ENCODE data around the gene SLC43A1. TPM values are rescaled to one million over a fixed set of nuclear protein-coding genes. Genes with fewer than 3 reads are reported as not detected.
A peak's percentile ranks its signal among the peaks of the same experiment; 100 is the strongest.

Gene SLC43A1
- total RNA-seq, 2 experiments from 2014 or later: 32.1 to 34.0 TPM

- ChIA-PET POLR2A (interaction anchor here (1.0 to 1.8 kb wide), 5 partner anchors 8 to 45 kb away, joined by 3 to 13 read pairs (median 4); partner anchors contain the start of gene SLC43A1), CTCF (interaction anchor here (1.0 to 14.5 kb wide), 7 partner anchors 8 to 121 kb away, joined by 3 to 425 read pairs (median 5); partner anchors contain the start of genes RTN4RL2 and SLC43A1)
- H3K4me3 Mint-ChIP-seq: no peak overlapping the region
- no peak for TF ChIP-seq CTCF (IDR thresholded peaks at IDR 0.05)
- peaks cover 18% of the 10 kb centered on the region for H3K36me3 Mint-ChIP-seq (ENCODE audit: low read depth)
- H3K27me3 Mint-ChIP-seq: no peaks in the 10 kb centered on the region
- peaks cover 12% of the 10 kb centered on the region for H3K4me1 Mint-ChIP-seq (ENCODE audit: low read depth)
- ATAC-seq (no peak), DNase-seq (no peak)
- no peak overlapping the region for H3K27ac Mint-ChIP-seq
- H3K9me3 Mint-ChIP-seq: no peaks in the 10 kb centered on the region
- intact Hi-C loops (cut with micrococcal nuclease): no loop called here
Measured at GRCh38 chr11:57523419-57523818, 7.9 kb upstream of the SLC43A1 start.

GRCh38 chr11:57521116-57521515 lies 5.6 kb upstream of the SLC43A1 start:
- ChIA-PET POLR2A (no interaction called here), CTCF (interaction anchor here (1.6 to 14.5 kb wide), 2 partner anchors 28 to 64 kb away, joined by 16 to 192 read pairs; partner anchors contain the start of gene RTN4RL2)
- Mint-ChIP-seq H3K9me3 (no peaks in the 10 kb centered on the region), H3K27me3 (no peaks in the 10 kb centered on the region), H3K4me3 (no peak overlapping the region), H3K4me1 (ENCODE audit: low read depth) (peaks cover 3% of the 10 kb centered on the region), H3K36me3 (ENCODE audit: low read depth) (peaks cover 8% of the 10 kb centered on the region), H3K27ac (no peak overlapping the region)
- no peak for ATAC-seq
- no peak for TF ChIP-seq CTCF (IDR thresholded peaks at IDR 0.05)
- intact Hi-C loops (cut with micrococcal nuclease): no loop called here
- DNase-seq: no peak

GRCh38 chr11:57516061-57516443 lies 550 bp upstream of the SLC43A1 start:
- peak overlapping the region; percentile 81 for H3K27ac Mint-ChIP-seq
- no peaks in the 10 kb centered on the region for H3K27me3 Mint-ChIP-seq
- H3K4me3 Mint-ChIP-seq: peak overlapping the region; percentile 94
- intact Hi-C loops (cut with micrococcal nuclease): no loop called here
- TF ChIP-seq CTCF (IDR thresholded peaks at IDR 0.05): no peak
- POLR2A ChIA-PET: interaction anchor here (0.5 to 4.7 kb wide), 14 partner anchors 8 to 98 kb away, joined by 3 to 57 read pairs (median 6); partner anchors contain the start of genes SLC43A3 and TIMM10
- ATAC-seq (peak; percentile 9), DNase-seq (no peak)
- peaks cover 9% of the 10 kb centered on the region for H3K36me3 Mint-ChIP-seq (ENCODE audit: low read depth)
- CTCF ChIA-PET: interaction anchor here (0.7 to 7.0 kb wide), 11 partner anchors 11 to 285 kb away, joined by 3 to 170 read pairs (median 7); partner anchors contain the start of gene RTN4RL2
- peaks cover 29% of the 10 kb centered on the region for H3K4me1 Mint-ChIP-seq (ENCODE audit: low read depth)
- no peaks in the 10 kb centered on the region for H3K9me3 Mint-ChIP-seq

GRCh38 chr11:57514538-57515331 lies 767 bp downstream of the SLC43A1 start:
- Mint-ChIP-seq H3K4me3 (peak overlapping the region; percentile 94), H3K9me3 (no peaks in the 10 kb centered on the region), H3K27me3 (no peaks in the 10 kb centered on the region), H3K27ac (peak overlapping the region; percentile 95), H3K4me1 (ENCODE audit: low read depth) (peaks cover 31% of the 10 kb centered on the region), H3K36me3 (ENCODE audit: low read depth) (peaks cover 12% of the 10 kb centered on the region)
- POLR2A ChIA-PET: interaction anchor here (0.8 to 4.7 kb wide), 17 partner anchors 10 to 110 kb away, joined by 3 to 57 read pairs (median 5); partner anchors contain the start of genes SLC43A3, TIMM10 and UBE2L6
- peak; percentile 53 for ATAC-seq
- TF ChIP-seq CTCF (IDR thresholded peaks at IDR 0.05): no peak
- CTCF ChIA-PET: interaction anchor here (0.9 to 7.0 kb wide), 11 partner anchors 9 to 286 kb away, joined by 3 to 170 read pairs (median 7); partner anchors contain the start of genes RTN4RL2 and UBE2L6
- intact Hi-C loops (cut with micrococcal nuclease): no loop called here
- DNase-seq: peak; percentile 70

Data from activated CD8-positive, alpha-beta T cell treated with anti-CD3 and anti-CD28 coated beads for 36 hours (primary cell).